Neural progenitor cell (in vitro differentiated cells): ENCODE results near the gene ITPA.

Experiments used
- CTCF ChIP-seq: fragments of 200-600 bp; sonication (generic); IDR thresholded peaks from 2 replicates; pipeline ENCODE4 v1.5.1; 2017; ENCODE audit warnings: antibody characterized with exemption, mild to moderate bottlenecking
- EZH2 ChIP-seq: fragments of 200-600 bp; sonication (generic); IDR thresholded peaks from 2 replicates; pipeline ENCODE4 v1.6.1; 2017; ENCODE audit warnings: antibody characterized with exemption, mild to moderate bottlenecking, moderate library complexity
- EZH2phosphoT487 ChIP-seq: fragments of 200-600 bp; sonication (generic); IDR thresholded peaks from 2 replicates; pipeline ENCODE4 v1.6.1; 2017; ENCODE audit warnings: antibody characterized with exemption

- no peak for TF ChIP-seq EZH2
- no peak for TF ChIP-seq CTCF
- TF ChIP-seq EZH2phosphoT487: no peak
These were observed 35.3 kb downstream of the ITPA start for GRCh38 chr20:3244613-3245012.
